Bronchial epithelial cell (primary cell): ENCODE results near the gene ZNF555. TPM values are rescaled to one million over a fixed set of nuclear protein-coding genes. Genes with fewer than 3 reads are reported as not detected.
A peak's percentile ranks its signal among the peaks of the same experiment; 100 is the strongest.
"Not testable (repeated sequence)": the region's sequence is repeated elsewhere in the genome, so short reads cannot be mapped to it uniquely, and the experiment has no call there.

Experiments
- DNase-seq: peaks from one replicate; pipeline ENCODE4 v3.0.0-alpha.2; 2010; ENCODE audit warnings: low read depth
- FAIRE-seq: peaks from 2 replicates; lab custom pipeline; 2011; peaks lifted over from hg19 to GRCh38; lab: Jason Lieb, UNC
- H3K27me3 ChIP-seq: 2 replicates; pipeline ENCODE4 v1.5.1; 2011; ENCODE audit warnings: low read length; ENCODE audit not compliant: control insufficient read depth, insufficient read depth
- H3K36me3 ChIP-seq: 2 replicates; pipeline ENCODE4 v1.5.1; 2011; ENCODE audit warnings: low read length; ENCODE audit not compliant: control insufficient read depth, insufficient read depth
- H3K4me3 ChIP-seq: 2 replicates; pipeline ENCODE4 v1.5.1; 2011; ENCODE audit warnings: mild to moderate bottlenecking, low read depth, low read length, control low read depth
- total RNA-seq: library from RNA; depleted of rRNA; stranded (reverse); fragments of >200 nt; gene quantifications from 2 replicates; pipeline ENCODE4 v1.2.1, GENCODE V29; 2014
- TF ChIP-seq, protein P1 (sequence below): IDR thresholded peaks from 2 replicates; pipeline ENCODE4 v1.5.1; 2011; ENCODE audit warnings: mild to moderate bottlenecking, moderate library complexity, low read length, control low read depth, inconsistent platforms; ENCODE audit not compliant: insufficient read depth, severe bottlenecking

The ZNF555 gene
- total RNA-seq, 1 donor from 2014 or later = 4.7 TPM

DNA sequence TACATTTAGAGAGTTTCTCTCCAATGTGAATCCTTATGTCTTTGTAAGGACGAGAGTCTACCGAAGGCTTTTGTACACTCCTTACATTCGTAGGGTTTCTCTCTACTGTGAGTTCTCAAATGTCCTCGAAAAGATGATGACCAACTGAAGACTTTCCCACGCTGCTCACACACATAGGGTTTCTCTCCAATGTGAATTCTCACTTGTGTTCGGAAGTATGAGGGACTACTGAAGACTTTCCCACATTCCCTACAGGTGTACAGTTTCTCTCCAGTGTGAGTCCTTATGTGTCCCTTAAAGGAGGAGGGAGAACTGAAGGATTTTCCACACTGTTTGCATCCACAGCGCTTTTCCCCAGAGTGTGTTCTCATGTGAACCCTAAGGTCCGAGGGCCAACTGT lies 55.4 kb downstream of the ZNF555 start:
- H3K36me3 ChIP-seq = no peaks in the 10 kb centered on the region
- no peak overlapping the region for H3K4me3 ChIP-seq
- FAIRE-seq (peak; percentile 36), DNase-seq (no peak)
- TF ChIP-seq, protein P1, sequence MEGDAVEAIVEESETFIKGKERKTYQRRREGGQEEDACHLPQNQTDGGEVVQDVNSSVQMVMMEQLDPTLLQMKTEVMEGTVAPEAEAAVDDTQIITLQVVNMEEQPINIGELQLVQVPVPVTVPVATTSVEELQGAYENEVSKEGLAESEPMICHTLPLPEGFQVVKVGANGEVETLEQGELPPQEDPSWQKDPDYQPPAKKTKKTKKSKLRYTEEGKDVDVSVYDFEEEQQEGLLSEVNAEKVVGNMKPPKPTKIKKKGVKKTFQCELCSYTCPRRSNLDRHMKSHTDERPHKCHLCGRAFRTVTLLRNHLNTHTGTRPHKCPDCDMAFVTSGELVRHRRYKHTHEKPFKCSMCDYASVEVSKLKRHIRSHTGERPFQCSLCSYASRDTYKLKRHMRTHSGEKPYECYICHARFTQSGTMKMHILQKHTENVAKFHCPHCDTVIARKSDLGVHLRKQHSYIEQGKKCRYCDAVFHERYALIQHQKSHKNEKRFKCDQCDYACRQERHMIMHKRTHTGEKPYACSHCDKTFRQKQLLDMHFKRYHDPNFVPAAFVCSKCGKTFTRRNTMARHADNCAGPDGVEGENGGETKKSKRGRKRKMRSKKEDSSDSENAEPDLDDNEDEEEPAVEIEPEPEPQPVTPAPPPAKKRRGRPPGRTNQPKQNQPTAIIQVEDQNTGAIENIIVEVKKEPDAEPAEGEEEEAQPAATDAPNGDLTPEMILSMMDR = no peak
- H3K27me3 ChIP-seq = no peaks in the 10 kb centered on the region

DNA sequence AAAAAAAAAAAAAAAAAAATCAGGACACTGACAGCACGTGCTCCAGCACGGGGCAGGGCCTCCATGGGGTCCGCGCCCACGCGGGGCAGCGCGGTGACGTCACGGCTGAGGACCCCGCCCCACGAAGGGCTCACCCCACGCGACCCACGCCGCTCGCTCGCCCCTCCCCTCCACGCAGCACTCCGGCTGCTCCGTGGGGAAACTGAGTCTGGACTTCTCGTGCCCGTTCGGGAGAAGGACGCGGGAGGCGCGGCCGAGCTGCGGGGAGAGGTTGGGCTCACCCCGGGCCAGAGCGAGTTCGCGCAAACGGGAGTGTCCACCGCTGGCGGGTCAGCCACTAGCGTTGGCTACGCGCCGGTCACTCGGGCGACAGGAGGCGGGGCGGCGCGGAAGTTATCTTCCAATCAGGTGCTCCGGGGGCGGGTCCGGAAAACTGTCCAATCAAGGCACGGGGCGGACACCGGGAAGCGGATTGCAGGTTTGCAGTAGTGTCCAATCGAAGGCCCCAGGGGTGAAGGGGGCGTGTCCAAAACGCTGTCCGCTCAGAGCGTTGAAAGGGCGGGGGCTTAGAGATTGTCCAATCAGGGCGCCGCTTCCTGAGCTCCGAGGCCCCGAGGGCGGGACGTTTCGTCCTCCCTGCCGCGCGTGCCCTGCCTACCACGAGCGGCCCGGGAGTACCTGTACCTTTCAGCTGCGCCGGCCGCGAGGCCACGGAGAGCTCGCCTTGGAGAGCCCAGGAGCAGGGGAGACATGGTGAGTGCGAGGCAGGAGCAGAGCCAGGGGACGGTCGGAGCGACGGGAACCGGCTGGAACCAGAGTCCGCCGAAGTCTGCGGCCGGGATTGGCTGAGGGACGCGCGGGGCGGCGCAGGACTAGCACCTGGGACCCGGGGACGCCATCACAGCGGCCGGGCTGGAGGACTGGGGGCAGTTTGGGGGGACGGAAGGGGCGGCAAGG lies 59.3 kb downstream of the ZNF555 start, which contains the start of gene ZNF57:
TSS of gene ZNF57 (plus strand) at position 633 of the 957 bp plus-strand sequence. CDS start at position 751, 118 bp downstream.
- peak within 1 kb of the TSS; percentile 93 for H3K4me3 ChIP-seq
- H3K27me3 ChIP-seq = no peaks in the 10 kb centered on the region
- DNase-seq = peak; percentile 96
- peak; percentile 28 for FAIRE-seq
- H3K36me3 ChIP-seq = no peaks in the 10 kb centered on the region
- TF ChIP-seq, protein P1 = no peak

DNA sequence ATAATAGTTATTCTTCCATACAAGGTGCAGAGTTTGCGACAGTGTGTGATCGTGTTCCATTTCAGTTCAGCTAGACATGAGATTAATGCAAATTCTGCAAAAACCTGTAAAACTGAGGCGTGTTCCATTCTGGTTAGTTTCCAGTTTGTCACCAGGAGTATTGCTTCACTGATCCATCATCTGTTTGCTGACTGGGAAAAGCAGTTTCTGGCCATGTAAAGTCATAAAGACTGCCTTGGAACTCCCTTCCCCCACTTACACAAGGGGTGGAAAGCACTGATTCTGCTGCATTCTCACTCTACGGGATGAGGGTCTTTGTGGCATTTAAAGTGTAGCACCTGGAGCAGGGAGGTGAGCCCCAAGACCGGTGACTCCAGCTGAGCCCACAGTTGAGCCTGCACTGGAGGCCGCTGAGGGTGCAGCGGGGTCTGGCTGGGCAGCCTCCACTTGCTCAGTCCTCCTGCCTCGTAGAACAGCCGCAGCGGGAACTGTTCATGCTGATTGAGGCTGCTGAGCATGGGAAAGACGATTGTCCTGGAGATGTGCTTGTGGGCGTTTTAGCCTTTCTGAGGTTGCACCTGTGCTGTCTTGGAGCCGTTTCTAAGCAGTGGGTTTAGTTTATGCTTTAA lies 61.4 kb downstream of the ZNF555 start:
- Histone ChIP-seq H3K4me3 (no peak overlapping the region), H3K27me3 (no peaks in the 10 kb centered on the region), H3K36me3 (no peaks in the 10 kb centered on the region)
- TF ChIP-seq, protein P1 = no peak
- FAIRE-seq (no peak), DNase-seq (no peak)

DNA sequence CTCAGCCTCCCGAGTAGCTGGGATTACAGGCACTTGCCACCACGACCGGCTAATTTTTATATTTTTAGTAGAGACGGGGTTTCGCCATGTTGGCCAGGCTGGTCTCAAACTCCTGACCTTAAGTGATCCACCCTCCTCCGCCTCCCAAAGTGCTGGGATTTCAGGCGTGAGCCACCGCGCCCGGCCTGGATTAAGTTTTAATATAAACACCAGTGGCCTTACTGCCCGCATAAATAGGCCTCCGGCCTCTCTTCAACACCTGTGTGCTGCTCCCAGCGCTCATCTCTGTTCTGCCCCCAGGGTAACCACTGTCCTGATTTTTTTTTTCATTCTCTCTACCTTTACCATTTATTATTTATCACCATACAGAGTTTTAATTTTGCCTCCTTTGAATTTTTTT lies 62.1 kb downstream of the ZNF555 start:
- not testable (repeated sequence) for FAIRE-seq

DNA sequence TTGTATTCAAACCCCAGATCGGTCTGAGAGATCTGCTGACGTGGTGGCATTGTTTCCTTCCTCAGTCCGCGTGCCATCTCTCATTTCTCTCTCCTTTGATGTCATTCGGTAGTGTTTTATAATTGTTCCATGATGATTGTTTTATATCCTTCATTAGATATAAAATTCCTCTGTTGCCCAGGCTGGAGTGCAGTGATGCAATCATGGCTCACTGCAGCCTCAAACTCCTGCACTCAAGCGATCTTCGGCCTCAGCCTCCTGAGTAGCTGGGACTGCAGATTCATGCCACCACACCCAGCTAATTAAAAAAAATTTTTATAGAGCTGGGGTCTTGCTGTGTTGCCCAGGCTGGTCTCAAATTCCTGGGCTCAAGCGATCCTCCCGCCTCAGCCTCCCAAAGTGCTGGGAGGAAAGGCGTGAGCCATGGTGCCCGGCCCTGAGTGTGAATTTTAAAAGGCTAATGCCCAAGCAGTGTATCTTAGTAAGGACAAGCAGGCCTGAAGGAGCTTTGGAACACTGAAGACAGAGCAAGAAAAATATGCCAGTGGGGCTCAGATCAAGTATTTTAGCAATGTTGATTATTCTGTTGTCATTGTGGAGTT lies 64.7 kb downstream of the ZNF555 start:
- Histone ChIP-seq H3K4me3 (no peak overlapping the region), H3K36me3 (no peaks in the 10 kb centered on the region), H3K27me3 (no peaks in the 10 kb centered on the region)
- TF ChIP-seq, protein P1 = no peak
- DNase-seq (no peak), FAIRE-seq (no peak)

More for the DNA sequence above, 62.1 kb downstream of the ZNF555 start:
- H3K4me3 ChIP-seq, H3K27me3 ChIP-seq, H3K36me3 ChIP-seq, DNase-seq: not testable (repeated sequence)
